NCI-H2227 (cell line): ENCODE measurements around the gene CDKL4.
A peak's percentile ranks its signal among the peaks of the same experiment; 100 is the strongest.
"Not testable (repeated sequence)": the region's sequence is repeated elsewhere in the genome, so short reads cannot be mapped to it uniquely, and the experiment has no call there.

Experiments used
- DNase-seq: peaks from one replicate; lab custom pipeline; 2025; ENCODE audit not compliant: unreplicated experiment; lab: John Stamatoyannopoulos, UW

CDKL4 gene

GRCh38 chr2:39243469-39244123 lies at the start of gene CDKL4:
Gene CDKL4, minus strand, starts transcription at chr2:39243970.
- peak; percentile 74 for DNase-seq

DNA sequence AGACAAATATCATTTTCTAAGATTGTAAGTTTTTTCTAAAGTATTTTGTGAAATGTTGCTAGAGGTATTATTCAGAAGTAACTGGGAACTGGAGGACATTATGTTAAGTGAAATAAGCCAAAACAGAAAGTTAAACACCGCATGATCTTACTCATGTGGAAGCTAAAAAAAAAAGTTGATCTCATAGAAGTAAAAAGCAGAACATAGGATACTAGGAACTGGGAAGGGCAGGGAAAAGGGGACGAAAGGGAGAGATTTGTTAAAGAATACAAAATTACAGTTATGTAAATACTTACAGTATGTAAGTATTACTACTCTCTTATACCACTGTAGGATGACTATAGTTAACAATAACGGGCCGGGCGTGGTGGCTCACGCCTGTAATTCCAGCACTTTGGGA lies 46.7 kb upstream of the CDKL4 start:
- no peak for DNase-seq

DNA sequence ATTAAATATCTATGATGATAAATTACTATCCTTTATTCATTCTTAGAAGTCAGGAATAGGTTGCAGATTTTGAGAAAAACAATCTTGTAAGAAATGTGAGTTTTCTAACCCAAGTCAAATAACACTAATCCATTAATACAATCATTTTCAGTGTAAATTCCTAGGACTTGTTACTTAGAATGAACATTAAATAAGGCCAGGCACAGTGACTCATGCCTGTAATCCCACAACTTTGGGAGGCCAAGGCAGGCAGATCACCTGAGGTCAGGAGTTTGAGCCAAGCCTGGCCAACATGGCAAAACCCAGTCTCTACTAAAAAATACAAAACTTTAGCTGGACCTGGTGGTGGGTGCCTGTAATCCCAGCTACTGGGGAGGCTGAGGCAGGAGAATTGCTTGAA lies 45.8 kb upstream of the CDKL4 start:
- DNase-seq = no peak

DNA sequence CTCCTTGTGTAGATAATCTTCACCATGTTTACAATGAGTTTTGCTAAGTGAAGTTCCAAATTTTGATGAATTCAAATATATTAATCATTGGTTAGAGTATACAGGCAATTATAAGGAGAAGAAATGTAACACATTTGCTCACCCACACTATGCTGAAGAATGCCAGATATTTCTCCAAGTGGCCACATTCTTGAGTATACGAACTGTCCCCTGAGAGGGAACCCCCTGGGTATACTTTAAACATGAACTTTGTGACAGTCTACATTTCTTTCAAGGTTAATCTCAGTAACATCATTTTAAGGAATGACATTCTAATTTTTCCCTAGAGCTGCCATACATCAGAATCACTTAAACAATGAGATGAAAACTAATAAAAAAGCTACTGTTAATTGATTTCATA lies 39.8 kb upstream of the CDKL4 start:
- DNase-seq = no peak

GRCh38 chr2:39281391-39281790 lies 37.6 kb upstream of the CDKL4 start:
- no peak for DNase-seq

DNA sequence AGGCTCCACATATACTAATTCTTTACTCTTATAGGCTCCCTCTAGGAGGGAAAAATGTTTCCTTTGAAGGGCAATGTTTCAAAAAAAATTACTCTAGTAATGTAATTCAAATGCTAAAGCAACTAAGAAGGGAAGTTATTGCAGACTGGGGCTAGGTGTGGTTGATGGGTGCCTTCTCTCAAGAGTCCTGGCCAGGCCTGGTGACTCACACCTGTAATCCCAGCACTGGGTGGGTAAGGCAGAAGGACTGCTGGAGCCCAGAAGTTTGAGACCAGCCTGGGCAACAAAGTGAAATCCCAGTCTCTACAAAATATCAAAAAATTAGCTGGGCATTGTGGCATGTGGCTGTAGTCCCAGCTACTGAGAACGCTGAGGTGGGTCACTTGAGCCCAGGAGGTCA lies 31.2 kb upstream of the CDKL4 start:
- no peak for DNase-seq

DNA sequence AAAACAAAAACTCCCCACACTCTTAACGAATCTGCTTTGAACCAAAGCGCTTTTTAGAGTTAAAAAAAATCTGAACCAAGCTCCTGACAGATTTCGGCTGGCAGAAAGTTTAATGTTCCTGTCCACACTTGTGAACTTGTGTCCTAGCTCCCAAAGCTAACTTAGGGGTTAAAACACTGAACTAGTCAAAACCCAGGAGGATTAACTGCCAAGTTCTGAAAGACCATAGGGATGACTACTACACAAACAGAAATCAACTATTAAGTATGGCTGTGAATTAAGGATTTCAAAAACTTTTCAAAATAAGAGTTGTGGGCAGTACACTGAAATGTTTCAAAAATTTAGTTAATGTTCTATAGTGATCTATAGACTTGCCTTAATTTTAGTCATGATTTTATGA lies 26.2 kb upstream of the CDKL4 start:
- no peak for DNase-seq

DNA sequence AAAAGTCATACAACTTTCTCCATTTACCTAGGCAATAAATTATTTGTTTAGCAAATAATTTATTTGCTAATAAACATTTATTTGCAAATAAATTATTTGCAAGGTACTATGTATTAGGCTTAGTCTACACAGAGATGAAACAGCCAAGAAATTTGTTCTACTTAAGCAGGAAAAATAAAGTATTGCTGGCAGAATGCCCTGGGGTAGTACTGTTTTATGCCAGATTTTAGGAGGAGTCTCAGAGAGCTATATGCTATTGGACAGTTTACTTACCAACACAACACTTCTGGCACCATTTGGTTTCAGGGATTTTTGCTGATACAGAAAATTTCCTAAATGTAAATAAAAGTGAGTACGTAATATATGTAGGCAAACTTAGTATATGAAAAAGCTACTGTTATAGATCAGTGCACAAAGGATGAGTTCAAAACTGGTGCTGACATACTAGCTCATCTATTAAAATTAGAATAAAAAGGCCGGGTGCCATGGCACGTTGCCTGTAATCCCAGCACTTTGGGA lies 23.2 kb upstream of the CDKL4 start:
- no peak for DNase-seq

GRCh38 chr2:39266139-39266805 lies 22.5 kb upstream of the CDKL4 start:
- no peak for DNase-seq

GRCh38 chr2:39265315-39265714 lies 21.5 kb upstream of the CDKL4 start:
- no peak for DNase-seq

DNA sequence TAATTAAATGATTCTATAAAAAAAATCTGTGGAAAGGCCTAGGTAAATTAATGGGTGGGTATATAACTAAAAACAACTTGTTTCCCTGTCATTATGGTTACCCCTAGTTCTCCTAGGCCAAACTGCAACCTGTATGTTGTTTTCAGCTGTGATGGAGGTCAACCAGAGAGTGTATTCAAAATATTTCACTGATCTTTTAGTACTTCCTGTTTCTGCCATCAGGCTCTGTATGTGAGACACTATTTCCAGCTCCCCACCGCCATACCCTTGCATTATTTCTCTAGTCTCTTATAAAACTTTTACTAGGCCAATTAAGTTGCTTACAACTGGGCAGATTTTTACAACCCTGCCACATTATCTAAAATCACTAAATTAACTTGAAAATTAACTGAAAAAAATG lies 21.0 kb upstream of the CDKL4 start:
- no peak for DNase-seq

GRCh38 chr2:39260087-39260486 lies 16.3 kb upstream of the CDKL4 start:
- DNase-seq = no peak

DNA sequence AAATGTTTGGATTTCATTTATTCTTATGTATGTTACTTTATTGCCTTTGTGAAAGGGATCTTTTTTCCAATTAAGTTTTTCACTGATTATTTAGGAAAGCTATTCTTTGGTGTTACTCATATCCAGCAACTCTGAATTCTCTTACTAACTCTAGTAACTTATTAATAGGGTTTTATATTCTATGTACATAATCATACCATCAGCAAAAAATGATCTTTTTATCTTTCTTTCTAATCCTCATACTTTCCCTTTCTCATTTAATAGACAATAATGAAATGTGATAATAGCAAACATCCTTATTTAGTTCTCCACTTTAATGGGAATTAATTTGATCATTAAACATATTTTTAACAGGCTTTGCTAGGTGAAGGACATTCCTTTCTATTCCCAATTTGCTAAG lies 12.3 kb upstream of the CDKL4 start:
- DNase-seq = no peak

GRCh38 chr2:39252888-39253518 lies 9.2 kb upstream of the CDKL4 start:
- no peak for DNase-seq

GRCh38 chr2:39247512-39248043 lies 3.8 kb upstream of the CDKL4 start:
- no peak for DNase-seq

DNA sequence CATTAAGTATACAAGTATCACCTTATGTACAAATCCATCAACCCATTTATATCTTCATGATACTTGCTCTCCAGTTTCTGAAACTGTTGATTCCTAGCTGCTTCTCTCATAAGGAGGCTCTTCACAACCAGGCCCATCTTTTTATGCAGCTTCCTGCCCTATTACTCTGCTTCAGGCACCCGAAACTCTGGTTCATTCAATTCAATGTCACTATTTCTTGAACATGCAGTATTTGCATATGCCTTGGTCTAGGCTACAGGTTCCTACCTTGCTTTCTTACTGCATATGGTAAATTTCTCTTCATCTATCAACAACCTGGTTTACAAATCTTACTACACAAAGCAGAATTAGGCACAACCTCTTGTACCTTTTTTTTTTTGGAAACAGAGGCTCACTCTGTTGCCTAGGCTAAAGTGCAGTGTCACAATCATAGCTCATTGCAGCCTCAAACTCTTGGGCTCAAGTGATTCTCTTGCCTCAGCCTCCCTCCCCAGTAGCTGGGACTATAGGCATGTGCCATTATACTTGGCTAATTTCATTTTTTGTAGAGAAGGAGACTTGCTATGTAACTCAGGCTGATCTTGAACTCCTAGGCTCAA lies 2.7 kb upstream of the CDKL4 start:
- no peak for DNase-seq

DNA sequence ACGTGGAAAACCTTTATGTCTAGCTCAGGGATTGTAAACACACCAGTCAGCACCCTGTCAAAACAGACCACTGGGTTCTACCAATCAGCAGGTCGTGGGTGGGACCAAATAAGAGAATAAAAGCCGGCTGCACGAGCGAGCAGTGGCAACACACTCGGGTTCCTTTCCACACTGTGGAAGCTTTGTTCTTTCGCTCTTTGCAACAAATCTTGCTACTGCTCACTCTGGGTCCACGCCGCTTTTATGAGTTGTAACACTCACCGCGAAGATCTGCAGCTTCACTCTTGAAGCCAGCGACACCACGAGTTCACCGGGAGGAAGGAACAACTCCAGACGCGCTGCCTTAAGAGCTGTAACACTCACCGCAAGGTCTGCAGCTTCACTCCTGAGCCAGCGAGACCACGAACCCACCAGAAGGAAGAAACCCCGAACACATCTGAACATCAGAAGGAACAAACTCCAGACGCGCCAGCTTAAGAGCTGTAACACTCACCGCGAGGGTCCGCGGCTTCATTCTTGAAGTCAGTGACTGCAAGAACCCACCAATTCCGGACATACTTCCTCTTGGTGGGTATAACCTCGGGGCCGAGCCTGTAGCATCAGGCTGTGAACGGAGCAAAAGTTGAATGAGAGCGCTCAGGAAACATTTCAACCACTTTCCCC lies 1.3 kb upstream of the CDKL4 start:
- DNase-seq = not testable (repeated sequence)

DNA sequence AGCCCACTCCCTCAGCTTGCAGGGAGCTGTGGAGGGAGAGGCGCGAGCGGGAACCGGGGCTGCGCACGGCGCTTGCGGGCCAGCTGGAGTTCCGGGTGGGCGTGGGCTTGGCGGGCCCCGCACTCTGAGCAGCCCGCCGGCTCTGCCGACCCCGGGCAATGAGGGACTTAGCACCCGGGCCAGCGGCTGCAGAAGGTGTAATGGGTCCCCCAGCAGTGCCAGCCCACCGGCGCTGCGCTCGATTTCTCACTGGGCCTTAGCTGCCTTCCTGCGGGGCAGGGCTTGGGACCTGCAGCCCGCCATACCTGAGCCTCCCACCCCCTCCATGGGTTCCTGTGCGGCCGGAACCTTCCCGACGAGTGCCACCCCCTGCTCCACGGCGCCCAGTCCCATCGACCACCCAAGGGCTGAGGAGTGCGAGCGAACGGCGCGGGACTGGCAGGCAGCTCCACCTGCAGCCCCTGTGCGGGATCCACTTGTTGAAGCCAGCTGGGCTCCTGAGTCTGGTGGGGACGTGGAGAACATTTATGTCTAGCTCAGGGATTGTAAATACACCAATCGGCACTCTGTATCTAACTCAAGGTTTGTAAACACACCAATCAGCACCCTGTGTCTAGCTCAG lies 582 bp upstream of the CDKL4 start:
- DNase-seq = not testable (repeated sequence)

- DNase-seq = no peak
Measured at GRCh38 chr2:39241588-39241987, 2.2 kb downstream of the CDKL4 start.

DNA sequence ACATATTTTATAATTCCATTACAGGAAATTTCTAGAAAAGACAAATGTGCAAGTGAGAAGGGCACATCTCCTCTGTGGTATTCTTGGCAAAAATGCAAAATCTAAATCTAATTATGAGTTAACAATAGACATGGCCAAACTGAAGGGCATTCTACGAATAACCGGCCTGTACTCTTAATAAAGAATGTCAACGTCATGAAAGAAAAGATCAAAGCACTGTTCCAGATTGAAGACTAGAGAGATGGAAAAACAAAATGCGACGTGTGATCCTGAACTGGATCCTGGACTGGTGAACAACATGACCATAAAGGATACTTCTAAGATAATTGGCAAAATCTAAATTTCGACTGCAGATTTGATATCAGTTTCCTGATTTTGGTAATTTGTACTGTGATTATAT lies 3.0 kb downstream of the CDKL4 start:
- DNase-seq = no peak

DNA sequence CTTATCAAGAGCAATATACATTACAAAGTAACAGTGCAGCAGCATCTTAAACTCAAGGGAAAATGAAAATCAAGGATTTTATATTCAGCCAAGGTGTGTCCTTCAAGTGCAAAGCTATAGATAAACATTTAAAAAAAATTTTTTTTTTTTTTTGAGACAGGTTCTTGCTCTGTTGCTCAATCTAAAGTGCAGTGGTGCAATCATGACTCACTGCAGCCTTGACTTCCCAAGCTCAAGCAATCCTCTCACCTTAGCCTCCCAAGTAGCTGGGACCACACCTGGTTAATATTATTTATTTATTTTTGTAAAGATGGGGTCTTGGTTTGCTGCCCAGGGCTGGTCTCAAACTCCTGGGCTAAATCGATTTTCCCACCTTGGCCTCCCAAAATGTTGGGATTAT lies 9.0 kb downstream of the CDKL4 start:
- DNase-seq = no peak
